ENCODE results near the gene PROKR1. TPM values are rescaled to one million over a fixed set of nuclear protein-coding genes. Genes with fewer than 3 reads are reported as not detected.
"Not testable (repeated sequence)": the region's sequence is repeated elsewhere in the genome, so short reads cannot be mapped to it uniquely, and the experiment has no call there.

Gene PROKR1
- polyA plus RNA-seq, 4 donors, result 0.21 to 0.47 (median 0.22) TPM

DNA sequence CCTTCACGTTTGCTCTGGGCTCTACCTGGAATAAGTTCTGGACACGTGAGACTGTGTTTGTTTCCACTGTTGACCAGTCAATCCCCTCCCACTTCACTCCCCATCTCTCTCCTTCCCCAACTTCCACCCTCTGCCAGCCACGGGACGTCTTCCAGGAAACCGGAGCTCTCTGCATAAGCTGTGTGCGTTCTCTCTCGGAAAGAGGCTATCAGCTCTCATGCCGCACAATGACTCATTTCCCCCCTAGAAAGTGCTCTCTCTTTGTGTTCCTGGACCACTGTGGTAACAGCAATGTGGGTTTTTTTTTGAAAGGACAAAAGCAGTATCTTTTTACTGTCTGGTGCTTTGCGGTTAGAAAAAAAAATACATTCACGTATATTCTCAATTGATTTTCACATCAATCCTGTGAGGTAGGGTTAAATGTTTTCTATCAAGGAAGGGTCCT is 10.2 kb downstream of the PROKR1 start:
- DNase-seq (ENCODE audit: low read depth in 4 of 4, low spot score in 3 of 4), result no peak

DNA sequence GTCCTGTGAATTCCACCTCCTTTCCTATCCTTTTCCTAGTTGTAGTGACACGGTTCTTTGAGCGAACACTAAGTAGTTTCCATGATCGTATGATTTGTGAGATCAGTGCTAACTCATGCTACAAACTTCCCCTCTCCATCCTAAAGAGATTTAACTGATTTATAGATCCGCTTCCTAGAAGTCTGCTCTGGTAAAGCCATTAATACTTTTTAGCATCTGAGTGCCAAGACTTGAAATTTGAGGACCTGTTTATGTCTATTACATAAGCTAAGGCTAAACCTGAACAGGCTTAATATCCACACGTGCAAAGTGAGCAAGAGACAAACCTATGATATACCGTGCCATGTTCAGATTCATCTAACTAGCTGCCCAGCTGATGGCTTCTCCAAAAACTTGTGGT is 14.9 kb downstream of the PROKR1 start:
- DNase-seq (ENCODE audit: low read depth in 4 of 4, low spot score in 3 of 4), result no peak

DNA sequence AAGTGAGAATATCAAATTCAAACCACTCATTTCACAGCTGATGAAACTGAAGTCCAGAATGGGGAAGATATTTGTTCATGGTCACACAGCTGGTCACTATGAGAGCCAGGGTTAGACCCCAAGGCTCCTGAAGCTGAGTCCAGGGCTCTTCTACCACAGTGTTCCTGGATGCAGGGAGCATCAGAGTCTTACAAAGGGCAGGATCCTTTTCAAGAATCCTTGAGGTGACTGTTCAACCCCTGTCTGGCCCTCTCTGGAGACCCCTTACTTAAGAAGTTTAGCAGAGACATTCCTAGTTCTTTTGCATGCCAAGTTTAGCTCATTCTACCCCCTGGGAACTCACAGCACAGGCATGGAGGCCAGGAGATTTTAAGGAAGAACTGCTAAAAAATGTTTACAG is 15.7 kb downstream of the PROKR1 start:
- DNase-seq (ENCODE audit: low read depth in 4 of 4, low spot score in 3 of 4), result no peak

DNA sequence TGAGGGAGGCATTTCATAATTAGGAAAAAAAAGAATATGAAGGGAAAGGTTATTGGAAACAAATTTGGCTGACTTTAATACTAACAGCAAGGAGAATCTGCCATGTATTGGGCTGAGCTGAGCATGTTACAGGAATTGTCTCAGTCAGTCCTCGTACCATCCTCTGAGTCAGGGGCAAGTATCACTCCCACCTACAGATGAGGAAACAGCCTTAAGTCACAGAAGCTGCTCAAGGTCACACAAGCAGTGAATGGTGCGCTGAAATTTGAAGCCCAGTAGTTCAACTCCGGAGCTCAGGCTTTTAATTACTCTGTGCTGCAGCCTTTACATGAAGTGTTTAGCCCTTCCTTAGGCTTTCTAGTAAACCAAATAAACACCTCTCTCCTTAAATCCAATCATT is 17.3 kb downstream of the PROKR1 start:
- DNase-seq (ENCODE audit: low read depth in 4 of 4, low spot score in 3 of 4), result no peak

DNA sequence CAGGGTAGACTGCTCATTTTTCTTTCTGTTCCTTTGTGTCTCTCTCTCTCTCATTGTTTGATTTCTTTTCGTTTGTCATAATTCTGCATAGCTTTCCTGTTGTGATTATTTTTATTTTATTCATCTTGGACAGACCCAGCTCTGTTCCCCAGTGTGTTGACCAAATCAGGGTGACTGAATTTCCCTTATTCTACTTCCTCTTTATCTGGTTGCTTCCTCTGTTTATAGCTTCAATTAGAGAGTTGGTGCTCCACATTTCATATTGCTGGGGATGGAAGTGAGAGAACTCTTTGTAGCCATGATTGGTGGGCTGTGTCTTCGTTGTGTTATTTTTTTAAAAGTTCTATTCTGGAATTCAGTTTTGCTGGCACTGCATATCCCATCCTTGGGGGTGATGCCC is 19.1 kb downstream of the PROKR1 start:
- no peak for DNase-seq (ENCODE audit: low read depth in 4 of 4, low spot score in 3 of 4)

DNA sequence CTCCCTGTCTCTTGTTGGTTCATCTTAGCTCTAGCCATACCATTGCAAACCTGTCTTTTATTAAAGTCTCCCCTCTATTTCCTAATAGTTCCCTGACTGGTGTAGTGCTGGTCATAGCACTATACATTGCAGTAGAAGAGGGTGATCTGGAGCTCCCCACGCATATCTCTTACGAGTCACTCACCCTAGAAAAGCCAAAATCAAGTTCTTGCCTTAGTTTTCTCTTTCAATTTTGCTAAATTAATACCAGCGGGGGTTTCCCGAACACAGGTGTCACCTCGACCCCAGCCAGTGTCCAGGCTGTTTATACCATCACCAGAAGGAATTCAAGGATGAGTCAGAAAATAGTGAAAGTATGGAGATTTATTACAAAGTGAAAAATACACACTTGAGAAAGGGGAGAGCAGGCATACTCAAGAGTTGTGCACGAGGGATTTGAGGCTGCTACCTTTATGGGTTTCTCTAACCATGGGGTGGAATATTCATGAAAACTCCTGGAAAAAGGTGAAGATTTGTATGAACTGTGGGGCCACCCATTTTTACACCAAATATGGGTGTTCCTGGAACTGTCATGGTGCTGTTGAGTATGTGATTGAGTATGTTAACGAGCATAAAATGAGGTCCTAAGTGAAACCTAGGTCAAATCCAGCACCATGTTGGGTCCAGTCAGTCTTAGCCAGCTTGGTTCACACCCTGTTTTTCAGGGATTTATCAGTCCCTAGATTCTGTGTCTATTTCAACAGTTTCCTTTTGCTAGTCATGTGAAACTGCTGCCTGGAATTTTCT is 20.2 kb downstream of the PROKR1 start:
- DNase-seq (ENCODE audit: low read depth in 4 of 4, low spot score in 3 of 4), result no peak

DNA sequence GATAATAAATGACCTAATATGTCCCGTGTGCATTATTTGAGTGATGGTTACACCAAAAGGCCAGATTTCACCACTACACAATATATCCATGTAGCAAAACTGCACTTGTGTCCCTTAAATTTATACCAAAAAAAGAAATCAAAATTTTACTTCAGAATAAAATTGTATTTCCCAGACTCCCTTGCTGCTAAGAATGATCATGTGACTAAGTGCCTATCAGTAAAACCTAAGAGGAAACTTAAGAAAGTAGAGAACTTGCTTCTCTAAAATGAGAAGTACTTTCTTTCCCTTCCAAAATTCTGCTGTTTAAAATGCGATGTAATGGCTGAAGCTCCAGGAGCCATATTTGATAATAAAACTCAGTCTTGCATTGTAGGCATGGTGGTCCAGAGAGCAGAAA is 24.0 kb downstream of the PROKR1 start:
- no peak for DNase-seq (ENCODE audit: low read depth in 4 of 4, low spot score in 3 of 4)

DNA sequence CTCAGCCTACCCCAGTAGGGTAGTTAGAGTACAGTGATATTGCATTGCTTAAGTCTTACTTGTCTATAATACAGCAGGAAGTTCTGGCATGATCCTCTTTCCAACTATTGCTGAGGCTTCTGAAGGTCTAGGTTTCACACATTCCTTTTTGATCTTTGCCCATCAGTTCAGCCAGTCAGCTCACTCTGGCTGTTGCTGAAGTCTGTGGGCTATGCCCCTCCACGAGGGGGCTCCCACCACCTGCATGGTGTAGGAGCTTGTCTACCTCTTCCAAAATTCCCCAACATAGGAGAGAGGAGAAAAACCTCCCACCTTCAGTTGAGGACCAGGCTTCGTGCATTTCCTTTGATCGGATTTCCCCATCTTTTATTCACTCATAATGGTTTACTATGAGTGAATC is 26.3 kb downstream of the PROKR1 start:
- no peak for DNase-seq (ENCODE audit: low read depth in 4 of 4, low spot score in 3 of 4)

DNA sequence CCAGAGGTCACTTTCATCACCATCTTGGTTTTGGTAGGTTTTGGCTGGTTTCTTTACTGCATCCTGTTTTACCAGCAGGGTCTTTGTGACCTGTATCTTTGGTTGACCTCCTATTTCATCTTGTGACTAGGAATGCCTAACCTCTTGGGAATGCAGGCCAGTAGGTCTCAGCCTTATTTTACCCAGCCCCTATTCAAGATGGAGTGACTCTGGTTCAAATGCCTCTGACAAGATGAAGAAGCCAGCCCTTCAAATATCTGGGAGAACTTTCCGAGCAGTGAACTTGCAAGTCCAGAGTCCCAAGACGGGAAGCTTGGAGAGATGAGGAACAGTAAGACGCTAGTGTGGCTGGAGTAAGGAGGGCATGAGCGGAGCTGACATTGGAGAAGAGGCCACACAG is 28.6 kb downstream of the PROKR1 start:
- DNase-seq (ENCODE audit: low read depth in 4 of 4, low spot score in 3 of 4), result no peak

DNA sequence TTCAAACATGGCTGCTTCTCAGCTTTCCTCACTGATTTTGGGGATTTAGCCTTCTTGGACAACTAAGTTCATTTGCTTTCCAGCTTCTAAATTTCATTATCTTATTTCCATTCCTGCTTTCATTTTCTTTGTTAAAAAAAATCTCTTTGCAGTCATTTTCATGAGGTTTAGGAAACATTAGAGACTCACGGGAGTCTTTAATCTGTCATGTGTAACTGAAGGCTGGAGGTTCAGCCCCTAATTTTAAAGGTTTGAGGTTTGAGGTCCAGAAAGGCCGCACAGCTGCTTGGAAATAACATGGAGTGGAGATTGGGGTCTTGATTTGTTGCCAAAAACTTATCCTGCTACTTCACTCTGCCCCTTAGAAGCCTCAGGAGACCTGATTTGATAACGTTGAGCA is 30.3 kb downstream of the PROKR1 start:
- DNase-seq (ENCODE audit: low read depth in 4 of 4, low spot score in 3 of 4), result no peak

DNA sequence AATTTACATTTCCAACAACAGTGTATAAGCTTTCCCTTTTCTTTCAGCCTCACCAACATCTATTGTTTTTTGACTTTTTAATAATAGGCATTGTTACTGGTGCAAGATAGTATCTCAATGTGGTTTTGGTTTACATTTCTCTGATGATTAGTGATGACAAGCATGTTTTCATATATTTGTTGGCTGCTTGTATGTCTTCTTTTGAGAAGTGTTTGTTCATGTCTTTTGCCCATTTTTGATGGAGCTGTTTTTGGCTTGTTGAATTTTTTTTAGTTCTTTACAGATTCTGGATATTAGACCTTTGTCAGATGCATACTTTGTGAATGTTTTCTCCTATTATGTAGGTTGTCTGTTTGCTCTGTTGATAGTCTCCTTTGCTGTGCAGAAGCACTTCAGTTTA is 32.1 kb downstream of the PROKR1 start:
- DNase-seq (ENCODE audit: low read depth in 4 of 4, low spot score in 3 of 4), result no peak

DNA sequence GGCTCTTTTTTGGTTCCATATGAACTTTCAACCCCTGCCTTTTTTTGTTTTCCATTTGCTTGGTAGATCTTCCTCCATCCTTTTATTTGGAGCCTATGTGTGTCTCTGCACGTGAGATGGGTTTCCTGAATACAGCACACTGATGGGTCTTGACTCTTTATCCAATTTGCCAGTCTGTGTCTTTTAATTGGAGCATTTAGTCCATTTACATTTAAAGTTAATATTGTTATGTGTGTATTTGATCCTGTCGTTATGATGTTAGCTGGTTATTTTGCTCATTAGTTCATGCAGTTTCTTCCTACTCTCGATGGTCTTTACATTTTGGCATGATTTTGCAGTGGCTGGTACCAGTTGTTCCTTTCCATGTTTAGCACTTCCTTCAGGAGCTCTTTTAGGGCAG is 34.5 kb downstream of the PROKR1 start:
- not testable (repeated sequence) for DNase-seq (ENCODE audit: low read depth in 4 of 4, low spot score in 3 of 4)

DNA sequence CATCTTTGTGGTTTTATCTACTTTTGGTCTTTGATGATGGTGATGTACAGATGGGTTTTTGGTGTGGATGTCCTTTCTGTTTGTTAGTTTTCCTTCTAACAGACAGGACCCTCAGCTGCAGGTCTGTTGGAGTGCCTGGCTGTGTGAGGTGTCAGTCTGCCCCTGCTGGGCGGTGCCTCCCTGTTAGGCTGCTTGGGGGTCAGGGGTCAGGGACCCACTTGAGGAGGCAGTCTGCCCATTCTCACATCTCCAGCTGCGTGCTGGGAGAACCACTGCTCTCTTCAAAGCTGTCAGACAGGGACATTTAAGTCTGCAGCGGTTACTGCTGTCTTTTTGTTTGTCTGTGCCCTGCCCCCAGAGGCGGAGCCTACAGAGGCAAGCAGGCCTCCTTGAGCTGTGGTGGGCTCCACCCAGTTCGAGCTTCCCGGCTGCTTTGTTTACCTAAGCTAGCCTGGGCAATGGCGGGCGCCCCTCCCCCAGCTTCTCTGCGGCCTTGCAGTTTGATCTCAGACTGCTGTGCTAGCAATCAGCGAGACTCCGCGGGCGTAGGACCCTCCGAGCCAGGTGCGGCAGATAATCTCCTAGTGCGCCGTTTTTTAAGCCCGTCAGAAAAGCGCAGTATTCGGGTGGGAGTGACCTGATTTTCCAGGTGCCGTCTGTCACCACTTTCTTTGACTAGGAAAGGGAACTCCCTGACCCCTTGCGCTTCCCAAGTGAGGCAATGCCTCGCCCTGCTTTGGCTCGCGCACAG is 36.0 kb downstream of the PROKR1 start:
- DNase-seq (ENCODE audit: low read depth in 4 of 4, low spot score in 3 of 4), result not testable (repeated sequence)

DNA sequence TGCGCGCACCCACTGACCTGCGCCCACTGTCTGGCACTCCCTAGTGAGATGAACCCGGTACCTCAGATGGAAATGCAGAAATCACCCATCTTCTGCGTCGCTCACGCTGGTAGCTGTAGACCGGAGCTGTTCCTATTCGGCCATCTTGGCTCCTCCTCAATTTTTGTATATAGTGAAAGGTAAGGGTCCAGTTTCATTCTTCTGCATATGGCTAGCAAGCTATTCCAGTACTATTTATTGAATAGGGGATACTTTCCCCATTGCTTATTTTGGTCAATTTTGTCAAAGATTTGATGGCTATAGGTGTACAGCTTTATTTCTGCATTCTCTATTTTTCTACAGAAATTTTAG is 36.5 kb downstream of the PROKR1 start:
- DNase-seq (ENCODE audit: low read depth in 4 of 4, low spot score in 3 of 4), result not testable (repeated sequence)

DNA sequence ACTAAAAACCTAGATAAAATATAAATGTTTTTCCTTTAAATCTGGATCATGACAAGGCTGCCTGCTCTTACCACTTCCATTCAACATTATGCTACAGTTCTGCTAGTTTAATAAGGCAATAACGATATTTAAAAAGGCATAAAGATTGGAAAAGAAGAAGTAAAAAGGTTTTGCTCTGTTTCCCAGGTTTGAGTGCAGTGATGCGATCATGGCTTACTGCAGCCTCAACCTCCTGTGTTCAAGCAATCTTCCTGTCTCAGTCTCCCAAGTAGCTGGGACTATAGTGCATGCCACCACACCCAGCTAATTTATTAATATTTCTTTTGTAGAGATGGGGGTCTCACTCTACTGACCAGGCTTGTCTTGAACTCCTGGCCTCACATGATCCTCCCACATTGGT is 40.8 kb downstream of the PROKR1 start:
- no peak for DNase-seq (ENCODE audit: low read depth in 4 of 4, low spot score in 3 of 4)

DNA sequence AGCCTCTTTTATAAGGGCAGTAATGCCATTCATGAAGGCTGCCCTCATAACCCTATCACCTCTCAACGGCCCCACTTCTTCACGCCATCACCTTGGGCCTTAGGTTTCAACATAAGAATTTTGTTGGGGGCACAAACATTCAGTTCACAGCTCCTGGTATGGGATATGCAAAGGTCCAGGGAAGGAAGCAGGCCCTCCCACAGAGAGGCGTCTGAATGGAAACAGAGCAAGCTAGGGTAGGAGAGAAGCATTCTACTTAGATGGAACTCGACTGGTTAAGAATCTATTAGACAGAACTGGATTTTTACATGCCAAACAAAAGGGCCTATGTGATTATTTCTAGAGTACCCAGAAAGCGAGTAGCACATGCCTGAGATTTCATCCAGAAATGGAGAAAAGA is 42.8 kb downstream of the PROKR1 start:
- DNase-seq (ENCODE audit: low read depth in 4 of 4, low spot score in 3 of 4), result no peak

DNA sequence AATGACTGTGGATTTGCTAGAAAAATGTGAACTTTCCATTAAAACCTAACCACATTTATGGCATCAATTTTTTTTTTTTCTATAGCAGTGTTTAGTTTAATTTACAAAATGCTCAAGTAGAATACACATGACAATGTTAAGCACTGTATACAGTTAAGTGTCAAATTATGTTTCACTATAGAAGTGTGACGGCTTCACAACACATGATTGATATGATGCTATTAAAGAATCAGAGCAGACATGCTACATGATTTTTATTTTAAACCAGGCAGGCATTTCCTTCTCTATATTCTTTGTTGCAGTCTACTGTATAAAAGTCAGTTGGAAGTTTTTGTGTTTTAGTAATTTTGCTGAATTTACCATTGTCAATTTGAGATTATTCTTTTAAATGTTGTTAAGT is 43.6 kb downstream of the PROKR1 start:
- no peak for DNase-seq (ENCODE audit: low read depth in 4 of 4, low spot score in 3 of 4)

DNA sequence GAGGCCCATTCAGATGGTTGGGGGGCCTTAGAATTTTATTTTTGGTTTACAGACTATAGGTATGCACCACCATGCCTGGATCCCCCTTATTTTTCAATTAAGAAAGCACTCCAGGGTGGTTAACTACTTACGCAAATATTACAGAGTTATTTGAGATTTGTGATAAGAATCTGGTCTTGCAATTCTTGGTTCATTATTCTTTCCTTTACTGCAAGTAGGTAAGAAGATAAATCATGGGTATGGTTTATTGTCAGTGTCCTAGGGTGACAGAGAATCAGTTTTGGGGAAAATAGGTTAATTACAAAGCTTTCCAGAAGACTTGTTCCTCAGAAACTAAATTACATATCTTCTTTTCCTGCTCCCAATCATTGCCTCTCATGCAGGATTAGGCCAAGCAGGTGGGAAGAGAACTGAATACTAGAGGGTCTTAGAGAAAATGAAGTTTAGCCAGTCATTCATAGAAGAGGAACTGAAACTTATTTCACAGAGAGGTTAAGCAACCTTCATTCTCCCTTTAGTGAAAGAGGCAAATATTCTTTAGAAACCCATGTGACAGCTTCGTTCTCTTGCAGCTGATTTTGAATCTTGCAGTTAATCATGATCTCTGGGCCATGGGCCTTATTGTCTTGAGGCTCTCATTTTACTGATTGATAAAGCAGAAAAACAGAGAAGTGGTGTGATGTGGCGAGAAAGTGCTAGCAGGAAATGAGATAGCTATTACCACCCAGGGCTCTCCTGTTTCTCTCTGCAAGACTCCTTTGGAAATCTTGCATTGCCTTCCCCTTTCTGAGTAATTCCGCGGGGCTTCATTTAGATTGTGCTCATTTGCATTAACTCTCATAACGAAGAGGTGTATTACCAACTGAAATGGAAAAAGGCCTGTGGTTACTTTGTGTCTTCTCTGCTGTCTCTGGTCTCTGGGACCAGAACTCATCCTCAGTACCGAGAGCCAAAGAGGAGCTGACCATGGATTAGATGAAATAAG is 46.5 kb downstream of the PROKR1 start:
- DNase-seq (ENCODE audit: low read depth in 4 of 4, low spot score in 3 of 4), result no peak

DNA sequence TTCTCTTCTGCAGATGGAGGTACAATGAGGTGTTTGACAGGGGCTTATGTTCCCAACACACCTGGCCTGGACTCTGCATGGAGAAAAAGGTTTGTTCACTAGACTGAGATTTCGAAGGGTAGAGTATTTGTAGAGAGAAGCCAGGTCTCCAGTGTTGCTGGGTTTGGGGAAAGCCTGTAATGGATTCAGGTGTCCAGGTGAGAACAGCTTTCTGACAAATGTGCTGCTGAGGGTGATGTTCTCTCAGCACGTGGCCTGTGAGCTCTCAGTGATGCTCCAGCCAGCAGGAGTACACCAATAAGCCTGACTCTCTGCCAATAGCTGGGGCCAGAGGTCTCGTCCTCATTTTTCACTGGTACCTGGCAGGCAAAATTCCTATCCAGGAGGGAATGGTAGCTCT is 47.5 kb downstream of the PROKR1 start:
- DNase-seq (ENCODE audit: low read depth in 4 of 4, low spot score in 3 of 4), result no peak

DNA sequence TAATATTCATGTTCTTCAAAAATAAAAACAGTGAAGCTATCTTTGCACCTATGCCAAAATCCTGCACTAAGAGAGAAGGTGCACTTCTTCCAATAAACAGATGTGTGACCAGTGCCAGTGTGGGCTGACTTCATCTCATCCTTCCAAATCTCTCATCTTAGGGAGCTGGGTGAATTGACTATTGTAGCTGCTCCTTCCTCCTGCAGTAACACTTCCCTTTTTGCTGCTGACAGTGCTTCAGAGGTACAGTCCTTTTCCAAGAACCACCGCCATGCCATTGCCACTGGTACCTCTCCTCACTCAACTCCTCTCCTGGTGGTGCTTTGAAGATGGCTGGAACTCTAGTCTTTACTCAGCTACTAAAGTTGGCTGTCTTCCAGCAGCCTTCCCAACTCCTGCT is 49.1 kb downstream of the PROKR1 start:
- no peak for DNase-seq (ENCODE audit: low read depth in 4 of 4, low spot score in 3 of 4)

DNA sequence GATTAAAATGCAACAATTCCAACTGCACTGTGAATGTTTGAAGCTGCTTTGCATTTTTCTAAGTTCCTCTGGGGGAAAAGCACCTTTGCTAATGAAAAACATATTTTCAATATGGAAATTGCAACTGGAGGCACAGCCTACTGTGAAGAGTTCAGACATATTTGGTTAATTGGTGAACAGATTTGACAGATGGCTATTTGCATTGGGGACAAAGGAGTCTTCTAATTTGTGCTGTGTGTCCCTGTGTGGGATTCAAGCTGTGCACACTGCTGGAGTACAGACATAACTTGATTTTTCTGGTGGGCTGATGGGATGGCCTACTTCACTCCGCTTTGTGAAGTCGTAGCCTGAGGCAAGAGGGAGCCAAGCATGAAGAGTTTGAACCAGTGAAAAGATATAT is 50.6 kb downstream of the PROKR1 start:
- no peak for DNase-seq (ENCODE audit: low read depth in 4 of 4, low spot score in 3 of 4)

Measured in right renal pelvis (tissue), 4 donors.